ENCODE measurements around the gene PAXIP1. TPM values are rescaled to one million over a fixed set of nuclear protein-coding genes. Genes with fewer than 3 reads are reported as not detected.

The PAXIP1 gene
- 9.2 TPM for polyA plus RNA-seq (2012; ENCODE audit: insufficient read length, low read depth)

GRCh38 chr7:155003092-155003375, at the start of gene PAXIP1:
Gene PAXIP1 (minus strand): TSS chr7:155003124. CDS start chr7:155002929, 195 bp downstream.
- TF ChIP-seq POLR2AphosphoS5 (IDR thresholded peaks at IDR 0.05; ENCODE audit: low read depth, low read length) (no peak), FOXP2 (optimal IDR thresholded peaks at IDR 0.05; ENCODE audit: borderline replicate concordance, extremely low read depth, extremely low read length, insufficient read depth) (no peak), REST (IDR thresholded peaks at IDR 0.05; ENCODE audit: insufficient read depth in 1 of 2, low read depth in 2 of 2, low read length in 2 of 2) (no peak), TAF1 (IDR thresholded peaks at IDR 0.05; ENCODE audit: borderline replicate concordance, insufficient read depth, low read length) (no peak; the same call in 1 of the 2 replicates), SIN3A (IDR thresholded peaks at IDR 0.05; ENCODE audit: borderline replicate concordance, insufficient read depth, low read length) (no peak)

GRCh38 chr7:155051355-155051754, 48.4 kb upstream of the PAXIP1 start:
- no peak for TF ChIP-seq SIN3A (IDR thresholded peaks at IDR 0.05; ENCODE audit: borderline replicate concordance, insufficient read depth, low read length)
- no peak for TF ChIP-seq TAF1 (IDR thresholded peaks at IDR 0.05; ENCODE audit: borderline replicate concordance, insufficient read depth, low read length)
- TF ChIP-seq REST (IDR thresholded peaks at IDR 0.05; ENCODE audit: insufficient read depth in 1 of 2, low read depth in 2 of 2, low read length in 2 of 2), result no peak
- TF ChIP-seq POLR2AphosphoS5 (IDR thresholded peaks at IDR 0.05; ENCODE audit: low read depth, low read length), result no peak
- TF ChIP-seq FOXP2 (optimal IDR thresholded peaks at IDR 0.05; ENCODE audit: borderline replicate concordance, extremely low read depth, extremely low read length, insufficient read depth), result no peak

- no peak for TF ChIP-seq REST (IDR thresholded peaks at IDR 0.05; ENCODE audit: insufficient read depth in 1 of 2, low read depth in 2 of 2, low read length in 2 of 2)
- no peak for TF ChIP-seq TAF1 (IDR thresholded peaks at IDR 0.05; ENCODE audit: borderline replicate concordance, insufficient read depth, low read length)
- TF ChIP-seq FOXP2 (optimal IDR thresholded peaks at IDR 0.05; ENCODE audit: borderline replicate concordance, extremely low read depth, extremely low read length, insufficient read depth), result no peak
- TF ChIP-seq POLR2AphosphoS5 (IDR thresholded peaks at IDR 0.05; ENCODE audit: low read depth, low read length), result no peak
- TF ChIP-seq SIN3A (IDR thresholded peaks at IDR 0.05; ENCODE audit: borderline replicate concordance, insufficient read depth, low read length), result no peak
Measured at GRCh38 chr7:155048006-155048405, 45.1 kb upstream of the PAXIP1 start.

- no peak for TF ChIP-seq REST (IDR thresholded peaks at IDR 0.05; ENCODE audit: insufficient read depth in 1 of 2, low read depth in 2 of 2, low read length in 2 of 2)
- no peak for TF ChIP-seq FOXP2 (optimal IDR thresholded peaks at IDR 0.05; ENCODE audit: borderline replicate concordance, extremely low read depth, extremely low read length, insufficient read depth)
- no peak for TF ChIP-seq POLR2AphosphoS5 (IDR thresholded peaks at IDR 0.05; ENCODE audit: low read depth, low read length)
- no peak for TF ChIP-seq TAF1 (IDR thresholded peaks at IDR 0.05; ENCODE audit: borderline replicate concordance, insufficient read depth, low read length)
- TF ChIP-seq SIN3A (IDR thresholded peaks at IDR 0.05; ENCODE audit: borderline replicate concordance, insufficient read depth, low read length), result no peak
Measured at GRCh38 chr7:155043756-155044155, 40.8 kb upstream of the PAXIP1 start.

- TF ChIP-seq SIN3A (IDR thresholded peaks at IDR 0.05; ENCODE audit: borderline replicate concordance, insufficient read depth, low read length) (no peak), TAF1 (IDR thresholded peaks at IDR 0.05; ENCODE audit: borderline replicate concordance, insufficient read depth, low read length) (no peak), REST (IDR thresholded peaks at IDR 0.05; ENCODE audit: insufficient read depth in 1 of 2, low read depth in 2 of 2, low read length in 2 of 2) (no peak), FOXP2 (optimal IDR thresholded peaks at IDR 0.05; ENCODE audit: borderline replicate concordance, extremely low read depth, extremely low read length, insufficient read depth) (no peak), POLR2AphosphoS5 (IDR thresholded peaks at IDR 0.05; ENCODE audit: low read depth, low read length) (no peak)
Measured at GRCh38 chr7:155038335-155038734, 35.4 kb upstream of the PAXIP1 start.

Data from PFSK-1 (cell line).